Osteocyte (in vitro differentiated cells): ENCODE results near the gene CCDC177. TPM values are rescaled to one million over a fixed set of nuclear protein-coding genes. Genes with fewer than 3 reads are reported as not detected.
A peak's percentile ranks its signal among the peaks of the same experiment; 100 is the strongest.

Experiments used
- DNase-seq: peaks from one replicate; pipeline ENCODE4 v3.0.0; 2021; ENCODE audit warnings: mixed read lengths; ENCODE audit not compliant: unreplicated experiment; ENCODE audit errors: extremely low spot score
- H3K27ac Mint-ChIP-seq: one replicate; pipeline ENCODE4 v1.8.0; 2021; ENCODE audit warnings: mild to moderate bottlenecking, mixed read lengths; ENCODE audit not compliant: unreplicated experiment
- H3K27me3 Mint-ChIP-seq: one replicate; pipeline ENCODE4 v1.8.0; 2021; ENCODE audit warnings: mixed read lengths; ENCODE audit not compliant: unreplicated experiment
- H3K36me3 Mint-ChIP-seq: one replicate; pipeline ENCODE4 v1.8.0; 2021; ENCODE audit warnings: mixed read lengths; ENCODE audit not compliant: unreplicated experiment
- H3K4me1 Mint-ChIP-seq: one replicate; pipeline ENCODE4 v1.8.0; 2021; ENCODE audit warnings: mixed read lengths; ENCODE audit not compliant: unreplicated experiment
- H3K4me3 Mint-ChIP-seq: one replicate; pipeline ENCODE4 v1.8.0; 2021; ENCODE audit warnings: mild to moderate bottlenecking, moderate library complexity, mixed read lengths; ENCODE audit not compliant: unreplicated experiment
- H3K9me3 Mint-ChIP-seq: one replicate; pipeline ENCODE4 v1.8.0; 2021; ENCODE audit warnings: mixed read lengths; ENCODE audit not compliant: unreplicated experiment
- CTCF ChIP-seq: fragments of 200-600 bp; sonication (generic); IDR thresholded peaks from 2 replicates; pipeline ENCODE4 v1.5.0; 2021; ENCODE audit warnings: antibody characterized with exemption, mild to moderate bottlenecking, moderate library complexity
- long read RNA-seq: library from polyadenylated mRNA; unstranded; transcript quantifications from one replicate; pipeline ENCODE4 v2.0.0, GENCODE V29; 2021
- total RNA-seq: library from RNA; stranded (reverse); gene quantifications from 2 replicates; pipeline ENCODE4 v1.2.1, GENCODE V29; 2021

The CCDC177 gene
- not detected in 2 replicates for total RNA-seq
- long read RNA-seq, result 0 reads

DNA sequence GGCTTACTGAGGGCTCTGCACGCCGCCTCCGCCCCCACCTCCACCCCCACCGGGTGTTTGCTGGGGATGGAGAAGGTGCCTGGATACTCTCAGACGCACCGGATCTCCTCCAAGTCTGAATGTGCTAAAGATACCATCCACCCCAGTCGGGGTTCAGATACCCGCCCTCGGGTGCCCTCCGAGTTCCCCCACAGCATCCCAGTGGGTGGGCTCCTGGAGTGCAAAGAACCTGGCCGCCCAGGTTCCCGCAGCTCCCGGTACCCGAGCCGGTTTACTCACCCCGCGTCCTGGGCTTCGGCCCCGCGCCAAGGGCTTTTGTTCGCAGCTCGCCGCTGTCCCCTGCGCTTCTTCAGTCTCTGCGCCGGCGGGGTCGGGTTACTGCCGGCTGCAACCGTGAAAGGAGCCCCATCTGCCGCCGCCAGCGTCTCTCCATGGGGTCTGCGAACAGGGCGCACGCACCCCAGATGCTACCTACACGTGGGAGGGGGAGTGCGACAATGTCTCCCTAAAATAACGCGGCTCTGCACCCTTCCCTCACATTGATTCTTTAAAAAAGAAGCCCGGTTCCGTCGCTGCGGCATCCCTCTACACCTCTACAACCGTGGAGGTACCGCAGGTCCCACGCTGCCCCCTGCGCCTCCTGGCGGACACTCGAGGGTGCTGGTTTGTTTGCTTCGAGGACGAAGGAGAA lies at the start of gene CCDC177:
TSS of gene CCDC177 (minus strand) at position 609 of the 691 bp plus-strand sequence. CDS start 1,249 bp downstream, outside the sequence.
- no peaks in the 10 kb centered on the region for H3K9me3 Mint-ChIP-seq
- peaks cover 45% of the 10 kb centered on the region for H3K27me3 Mint-ChIP-seq
- TF ChIP-seq CTCF, result peak; percentile 91
- H3K4me1 Mint-ChIP-seq, result peaks cover 9% of the 10 kb centered on the region
- H3K36me3 Mint-ChIP-seq, result no peaks in the 10 kb centered on the region
- H3K4me3 Mint-ChIP-seq, result peak within 1 kb of the TSS; percentile 80
- peak; percentile 86 for DNase-seq
- no peak within 1 kb of the TSS for H3K27ac Mint-ChIP-seq

GRCh38 chr14:69624136-69624535 lies 49.5 kb upstream of the CCDC177 start:
- H3K4me3 Mint-ChIP-seq, result no peak overlapping the region
- no peak for TF ChIP-seq CTCF
- H3K4me1 Mint-ChIP-seq, result peaks cover 32% of the 10 kb centered on the region
- H3K27ac Mint-ChIP-seq, result no peak overlapping the region
- DNase-seq, result no peak
- H3K27me3 Mint-ChIP-seq, result no peaks in the 10 kb centered on the region
- H3K36me3 Mint-ChIP-seq, result peaks cover 6% of the 10 kb centered on the region
- no peaks in the 10 kb centered on the region for H3K9me3 Mint-ChIP-seq

- Mint-ChIP-seq H3K9me3 (no peaks in the 10 kb centered on the region), H3K27me3 (no peaks in the 10 kb centered on the region), H3K4me1 (peaks cover 55% of the 10 kb centered on the region), H3K36me3 (peaks cover 4% of the 10 kb centered on the region), H3K4me3 (no peak overlapping the region), H3K27ac (no peak overlapping the region)
- TF ChIP-seq CTCF, result no peak
- DNase-seq, result no peak
Measured at GRCh38 chr14:69620981-69621380, 46.3 kb upstream of the CCDC177 start.

DNA sequence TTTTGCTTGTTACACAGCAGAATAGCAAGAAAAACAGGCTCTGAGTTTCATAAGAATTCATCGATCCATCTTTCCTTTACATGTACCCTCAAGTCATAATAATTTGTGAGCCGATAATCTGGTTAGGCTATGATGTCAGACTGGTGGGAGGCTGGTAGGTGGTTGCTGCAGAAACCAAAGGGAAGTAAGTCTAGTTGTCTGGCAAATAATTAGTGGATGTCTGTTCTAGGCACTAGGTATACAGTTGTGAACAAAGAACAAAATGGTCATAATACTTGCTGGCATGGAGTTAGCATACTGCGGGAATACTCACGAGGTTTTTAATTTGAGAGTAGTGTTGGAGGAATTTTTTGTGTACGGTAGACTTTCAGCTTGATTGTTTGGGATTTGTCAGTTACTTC lies 45.5 kb upstream of the CCDC177 start:
- no peaks in the 10 kb centered on the region for H3K9me3 Mint-ChIP-seq
- no peak overlapping the region for H3K27ac Mint-ChIP-seq
- no peaks in the 10 kb centered on the region for H3K27me3 Mint-ChIP-seq
- no peak overlapping the region for H3K4me3 Mint-ChIP-seq
- DNase-seq, result no peak
- H3K4me1 Mint-ChIP-seq, result peaks cover 56% of the 10 kb centered on the region
- H3K36me3 Mint-ChIP-seq, result peaks cover 4% of the 10 kb centered on the region
- TF ChIP-seq CTCF, result no peak

GRCh38 chr14:69619012-69619411 lies 44.3 kb upstream of the CCDC177 start:
- peaks cover 9% of the 10 kb centered on the region for H3K36me3 Mint-ChIP-seq
- TF ChIP-seq CTCF, result no peak
- peaks cover 63% of the 10 kb centered on the region for H3K4me1 Mint-ChIP-seq
- no peak for DNase-seq
- no peaks in the 10 kb centered on the region for H3K9me3 Mint-ChIP-seq
- H3K27me3 Mint-ChIP-seq, result no peaks in the 10 kb centered on the region
- H3K27ac Mint-ChIP-seq, result peak overlapping the region; percentile 54
- peak overlapping the region; percentile 12 for H3K4me3 Mint-ChIP-seq
